ENCODE measurements around the gene RGPD6.
"Not testable (repeated sequence)": the region's sequence is repeated elsewhere in the genome, so short reads cannot be mapped to it uniquely, and the experiment has no call there.

The RGPD6 gene

GRCh38 chr2:110576763-110577416 lies at the start of gene RGPD6:
Gene RGPD6 (minus strand): TSS chr2:110577222. CDS start chr2:110577024, 198 bp downstream.
- not testable (repeated sequence) for DNase-seq

DNA sequence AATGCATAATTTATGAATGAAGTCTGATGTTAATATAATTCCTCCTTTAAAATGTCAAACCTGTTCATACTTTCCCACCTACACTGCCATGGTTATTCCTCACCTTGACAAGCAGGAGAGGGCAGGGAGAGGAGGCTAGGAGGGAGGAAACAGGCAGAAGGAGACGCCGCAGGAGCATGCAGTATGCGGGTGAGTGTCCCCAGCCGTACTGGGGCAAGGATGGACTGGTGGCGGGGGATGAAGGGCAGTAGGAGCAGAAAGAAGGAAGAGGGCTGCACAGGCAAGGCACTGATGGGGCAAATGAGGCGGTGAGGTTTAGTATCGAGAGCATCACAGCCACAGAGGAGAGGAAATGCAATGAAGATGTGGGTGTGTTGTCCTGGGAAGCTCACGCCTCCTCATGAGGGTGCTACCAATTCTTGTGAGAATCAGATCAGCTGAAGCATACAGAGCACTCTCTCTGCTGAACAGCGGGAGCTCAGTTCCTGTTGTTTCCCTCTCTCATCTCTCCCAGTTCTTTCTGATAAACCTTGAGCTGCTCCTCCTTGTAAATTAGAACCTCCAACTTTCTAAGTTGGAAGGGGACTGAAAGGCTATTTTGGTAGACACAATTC lies 42.4 kb upstream of the RGPD6 start:
- DNase-seq, result not testable (repeated sequence)

DNA sequence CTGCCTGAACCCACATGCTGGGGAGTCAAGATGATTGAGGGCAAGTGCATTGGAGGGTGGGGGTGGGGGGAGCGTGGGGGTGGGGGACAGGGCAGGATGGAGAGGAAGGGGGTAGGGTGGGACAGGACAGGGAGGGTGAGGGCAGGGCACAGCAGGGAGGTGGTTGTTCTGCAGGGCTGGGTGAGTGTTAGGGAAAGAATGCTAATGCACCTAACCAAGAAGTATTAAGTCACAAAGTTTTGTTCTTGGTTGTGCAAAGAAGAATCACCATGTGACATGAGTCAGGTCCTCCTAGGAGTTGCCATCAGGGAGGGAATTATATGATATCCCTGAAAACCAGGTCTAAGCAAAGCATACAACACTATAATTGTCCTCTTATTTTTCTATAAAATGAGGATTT lies 36.9 kb upstream of the RGPD6 start:
- DNase-seq, result not testable (repeated sequence)

DNA sequence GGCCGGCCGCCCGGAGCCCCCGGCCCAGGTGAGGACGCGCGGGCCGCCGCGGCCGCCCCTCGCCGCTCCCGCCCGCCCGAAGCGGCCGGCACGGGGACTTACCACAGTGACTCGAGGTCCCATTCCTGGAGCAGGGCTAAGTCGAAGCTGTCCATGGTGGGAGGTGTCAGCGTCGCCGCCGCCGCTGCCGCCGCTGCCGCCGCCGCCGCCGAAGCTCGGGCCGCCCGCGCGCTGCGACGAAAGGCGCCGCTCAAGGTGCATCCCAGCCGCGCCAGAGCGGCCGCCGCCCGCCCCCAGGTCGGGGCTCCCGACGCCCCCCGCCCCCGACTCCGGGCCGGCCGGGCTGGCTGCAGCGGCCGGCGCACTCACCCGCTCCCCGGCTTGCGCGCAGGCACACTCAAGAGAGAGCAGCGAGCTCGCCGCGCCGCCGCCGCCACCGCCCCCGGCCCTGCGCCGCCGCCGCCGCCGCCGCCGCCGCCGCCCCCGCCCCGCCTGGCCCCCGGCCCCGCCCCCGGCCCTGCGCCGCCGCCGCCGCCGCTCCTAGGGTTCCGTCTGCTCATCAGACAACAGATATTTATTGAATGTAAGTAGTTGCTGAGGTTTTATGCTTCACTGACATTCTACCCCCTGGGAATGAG lies 33.7 kb upstream of the RGPD6 start:
- not testable (repeated sequence) for DNase-seq

DNA sequence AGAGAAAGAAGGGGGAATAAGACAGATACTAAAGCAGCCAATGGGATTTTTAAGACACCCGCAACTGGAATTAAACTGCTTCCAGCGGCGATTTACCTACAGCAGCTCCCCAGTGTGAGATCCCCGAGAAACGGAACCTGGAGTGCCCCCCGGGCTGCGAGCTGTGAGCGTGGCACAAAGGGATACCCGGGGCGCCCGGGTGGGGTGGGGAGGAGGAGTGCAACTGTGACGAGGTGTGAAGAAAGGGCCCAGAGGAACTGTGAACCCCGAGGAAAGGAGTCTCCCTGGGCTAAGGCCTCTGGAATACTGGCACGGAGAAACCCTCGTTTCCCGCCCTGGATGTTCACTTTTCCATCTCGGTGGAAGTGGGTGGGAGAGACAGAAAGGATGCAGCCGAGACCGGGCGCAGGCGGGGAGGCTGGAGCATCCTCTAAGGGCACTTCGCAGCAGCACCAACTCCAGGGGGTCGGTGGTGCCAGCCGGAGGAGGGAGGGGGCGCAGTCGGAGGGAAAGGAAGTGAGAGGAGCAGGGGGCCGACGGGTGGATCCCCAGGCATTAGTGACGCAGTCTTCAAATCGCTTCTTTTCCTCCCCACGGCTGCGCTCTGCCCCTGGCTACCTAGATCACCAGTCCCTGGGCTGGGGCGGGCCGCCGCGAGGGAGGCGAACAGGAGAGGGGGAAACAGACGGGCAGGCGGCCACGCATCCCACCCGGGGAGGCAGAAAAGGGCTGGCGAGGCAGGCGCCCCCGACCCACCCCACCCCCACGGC lies 33.0 kb upstream of the RGPD6 start:
- DNase-seq, result not testable (repeated sequence)

DNA sequence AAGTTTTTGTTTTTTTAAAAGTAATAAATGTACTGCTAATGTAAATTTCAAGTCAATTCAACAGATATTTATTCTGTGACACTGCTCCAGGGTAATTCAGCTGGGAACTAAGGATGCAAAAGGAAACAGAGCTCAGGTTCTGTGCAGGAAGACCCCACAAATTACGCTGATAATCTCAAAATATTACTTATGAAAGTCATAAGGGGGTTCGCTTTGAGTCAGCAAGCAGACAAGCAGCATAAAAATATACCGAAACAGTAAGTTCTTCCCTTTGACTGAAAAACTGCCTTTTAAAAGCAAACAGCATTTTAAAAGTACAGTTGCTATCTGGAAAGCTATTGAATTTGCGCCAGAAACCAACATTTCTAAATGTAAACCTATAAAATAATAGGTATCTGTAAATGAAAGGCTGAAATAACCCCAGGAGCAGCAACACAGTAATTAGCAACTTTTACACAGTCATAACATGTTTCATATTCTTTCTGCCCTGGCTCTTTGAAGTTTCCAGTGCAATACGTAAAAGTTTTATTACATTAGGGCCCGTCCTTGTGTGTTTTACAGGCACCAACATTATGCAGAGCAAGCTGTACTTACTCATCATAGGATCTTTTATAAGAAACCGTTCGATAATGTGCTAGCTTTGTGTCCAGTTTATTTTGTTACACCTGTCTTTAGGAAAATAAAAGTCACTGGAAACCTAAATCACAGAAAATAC lies 31.9 kb upstream of the RGPD6 start:
- DNase-seq, result not testable (repeated sequence)

DNA sequence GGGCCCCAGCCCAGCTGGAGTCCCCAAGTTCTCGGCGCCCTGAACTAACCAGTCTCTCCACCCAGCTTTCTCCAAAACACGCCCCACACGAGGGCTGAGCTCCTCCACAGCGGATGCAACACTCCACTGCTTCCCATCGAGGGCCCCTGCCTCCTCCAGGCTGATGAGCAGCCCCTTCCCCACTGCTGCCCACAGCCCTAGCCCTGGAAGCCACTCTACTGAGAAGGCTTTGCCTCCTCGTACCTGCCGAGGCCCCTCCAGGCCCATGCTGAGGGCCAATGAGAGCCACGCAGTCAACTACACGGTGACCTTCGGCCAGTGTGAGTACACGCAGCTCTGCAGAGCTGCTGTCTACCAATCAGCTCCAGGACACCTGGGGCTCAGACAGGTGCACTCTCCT lies 28.0 kb upstream of the RGPD6 start:
- not testable (repeated sequence) for DNase-seq

GRCh38 chr2:110603917-110604591 lies 27.0 kb upstream of the RGPD6 start:
- DNase-seq, result not testable (repeated sequence)

GRCh38 chr2:110602139-110602538 lies 25.1 kb upstream of the RGPD6 start:
- DNase-seq, result not testable (repeated sequence)

DNA sequence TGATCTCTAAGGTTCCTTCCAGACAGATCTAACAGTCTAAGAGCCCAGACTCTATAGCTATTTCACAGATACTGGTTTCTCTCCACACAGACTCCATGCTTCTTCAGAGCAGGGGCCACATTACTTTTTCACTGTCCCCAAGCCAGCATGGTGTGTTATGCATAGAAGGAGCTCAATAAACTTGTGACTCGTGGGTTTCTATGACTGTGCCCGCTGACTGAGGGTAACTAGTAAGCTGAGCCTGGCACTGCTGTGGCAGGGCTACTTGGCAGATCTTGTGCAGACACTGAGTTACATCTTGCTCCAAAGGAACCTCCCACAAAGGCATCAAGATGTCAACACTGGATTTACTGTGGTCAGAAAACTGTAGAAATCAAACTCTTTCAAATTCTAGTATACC lies 15.0 kb upstream of the RGPD6 start:
- not testable (repeated sequence) for DNase-seq

DNA sequence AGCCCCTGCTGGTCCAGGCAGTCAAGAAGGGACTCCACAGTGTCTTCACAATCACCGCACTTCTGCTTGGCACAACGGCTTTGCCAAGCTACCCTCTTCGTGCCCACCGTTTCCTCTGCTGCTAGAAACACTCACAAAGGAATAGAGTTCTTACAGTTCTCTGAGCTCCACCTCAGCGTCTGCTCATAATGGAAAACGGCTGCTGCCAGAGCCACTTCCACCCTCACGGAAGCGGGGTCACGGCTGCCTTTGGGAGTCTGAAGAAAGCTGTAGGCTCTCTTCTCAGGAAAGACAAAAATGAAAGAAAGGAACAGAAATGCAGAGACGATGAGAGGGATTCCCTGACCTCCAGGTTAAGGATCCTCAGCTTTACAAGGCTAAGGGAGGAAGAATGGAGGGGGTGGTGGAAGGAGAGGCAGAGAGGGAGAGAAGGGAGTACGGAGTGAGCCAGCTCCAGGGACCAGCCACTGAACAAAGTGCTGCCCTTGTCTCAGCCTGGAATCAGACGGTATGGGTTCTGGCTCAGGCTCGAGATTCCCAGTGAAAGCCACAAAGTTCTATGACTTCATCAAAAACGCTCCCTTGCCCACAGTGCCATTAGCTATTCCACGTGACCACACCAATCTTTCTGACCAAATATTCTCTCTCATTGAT lies 12.8 kb upstream of the RGPD6 start:
- DNase-seq, result not testable (repeated sequence)

- DNase-seq, result not testable (repeated sequence)
Measured at GRCh38 chr2:110588520-110588919, 11.5 kb upstream of the RGPD6 start.

DNA sequence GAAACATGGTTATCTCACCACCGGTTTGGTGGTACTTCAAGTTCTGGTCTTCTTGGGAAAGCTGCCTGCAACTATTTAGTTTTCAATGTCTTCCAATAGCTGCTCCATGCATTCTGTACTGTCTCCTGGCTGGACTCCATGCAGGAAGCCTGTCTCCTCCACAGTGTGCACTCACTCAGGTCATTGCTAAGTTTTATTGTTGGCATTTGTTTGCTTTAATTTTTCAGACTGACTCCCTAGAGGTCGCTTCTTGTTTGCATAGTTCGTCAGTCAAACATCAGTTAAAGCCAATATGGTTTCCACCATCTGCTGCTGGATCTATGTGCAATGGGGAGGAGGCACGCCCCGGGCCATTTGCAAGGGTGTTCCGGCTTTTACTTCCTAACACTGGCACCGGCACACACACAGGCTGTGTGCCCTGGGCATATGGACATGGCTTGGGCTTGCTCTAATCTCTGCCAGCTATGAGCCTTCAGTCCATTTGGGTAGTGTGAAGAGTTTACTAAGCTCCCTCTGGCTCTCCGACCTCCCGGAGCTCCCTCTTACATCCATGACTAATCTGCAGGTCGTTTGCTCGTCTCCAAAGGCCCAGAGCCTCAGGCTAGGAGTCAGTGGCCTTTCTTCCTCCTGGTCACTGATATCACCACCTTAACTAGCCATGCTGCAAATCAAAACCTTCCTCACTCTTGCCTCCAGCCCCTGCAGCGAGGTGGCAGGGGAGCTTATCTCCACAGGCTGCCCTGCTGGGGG lies 2.4 kb upstream of the RGPD6 start:
- DNase-seq, result not testable (repeated sequence)

DNA sequence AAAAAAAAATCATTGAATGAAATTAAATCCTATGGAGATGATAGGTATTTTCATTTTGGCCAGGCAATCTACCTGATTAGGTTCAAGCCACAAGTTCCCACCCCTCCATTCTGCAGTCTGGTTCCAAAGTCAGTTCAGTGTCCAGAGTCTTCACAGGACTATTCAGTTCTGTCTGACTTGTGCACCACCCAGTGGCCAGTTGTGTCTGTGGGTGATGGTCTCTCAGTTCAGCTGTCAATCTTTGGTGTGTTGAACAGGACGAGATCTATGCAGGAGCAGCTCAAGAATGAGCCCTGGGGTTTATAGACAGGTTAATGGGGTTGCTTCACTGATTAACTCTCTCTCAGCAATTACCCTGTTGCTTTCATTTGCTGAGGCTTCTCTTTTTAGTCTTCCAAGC lies 1.4 kb upstream of the RGPD6 start:
- not testable (repeated sequence) for DNase-seq

- DNase-seq, result not testable (repeated sequence)
Measured at GRCh38 chr2:110499755-110500377, 77.2 kb downstream of the RGPD6 start.

GRCh38 chr2:110496027-110496426 lies 81.0 kb downstream of the RGPD6 start:
- DNase-seq, result not testable (repeated sequence)

- not testable (repeated sequence) for DNase-seq
Measured at GRCh38 chr2:110494488-110494887, 82.5 kb downstream of the RGPD6 start.

DNA sequence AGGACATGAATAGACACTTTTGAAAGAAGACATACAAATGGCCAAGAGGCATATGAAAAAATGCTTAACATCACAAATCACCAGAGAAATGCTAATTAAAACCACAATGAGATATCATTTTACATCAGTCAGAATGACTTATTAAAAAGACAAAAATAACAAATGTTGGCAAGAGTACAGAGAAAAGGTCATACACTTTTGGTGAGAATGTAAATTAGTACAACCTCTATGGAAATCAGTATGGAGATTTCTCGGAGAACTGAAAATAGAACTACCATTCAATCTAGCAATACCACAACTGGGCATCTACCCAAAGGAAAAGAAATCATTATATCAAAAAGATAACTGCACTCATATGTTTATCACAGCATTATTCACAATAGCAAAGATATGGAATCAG lies 88.0 kb downstream of the RGPD6 start:
- not testable (repeated sequence) for DNase-seq

DNA sequence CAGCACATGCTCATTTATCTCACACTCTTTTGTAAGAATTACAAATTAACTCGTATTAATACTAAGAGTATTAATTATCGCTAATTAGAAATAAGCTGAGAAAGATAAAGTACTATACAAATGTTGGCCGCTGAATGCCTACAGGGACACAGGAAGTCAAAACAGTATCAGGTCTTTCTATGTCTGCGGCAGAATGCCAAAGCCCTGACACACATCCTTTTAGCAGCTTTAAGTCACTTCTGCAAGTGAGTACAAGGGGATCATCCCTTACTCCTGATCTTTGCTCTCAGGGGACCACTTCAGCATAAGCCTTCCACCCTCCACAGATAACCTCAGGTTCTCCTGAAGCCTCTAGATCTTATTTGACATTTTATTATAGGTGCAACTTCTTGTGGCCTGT lies 94.3 kb downstream of the RGPD6 start:
- not testable (repeated sequence) for DNase-seq

DNA sequence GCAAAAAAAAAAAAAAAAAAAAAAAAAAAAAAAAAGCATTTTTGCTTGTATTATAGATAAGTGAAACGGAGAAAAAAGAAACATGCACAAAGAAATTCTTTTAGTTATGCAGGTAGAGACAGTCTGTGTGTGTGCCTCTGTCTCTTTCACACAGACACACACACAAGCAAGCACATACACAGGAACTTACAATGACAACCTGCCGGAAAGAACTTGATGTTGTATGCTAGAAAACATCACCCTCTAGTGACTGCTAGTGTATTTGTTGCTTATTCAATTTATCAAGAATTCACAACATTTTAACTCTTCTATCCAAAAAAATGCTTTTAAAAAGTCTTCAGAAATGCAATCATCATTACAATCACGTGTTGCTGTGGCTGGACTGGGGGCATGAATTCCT lies 95.8 kb downstream of the RGPD6 start:
- not testable (repeated sequence) for DNase-seq
